DOHH2 (cell line): ENCODE results near the gene SYNGAP1.

Experiments
- H3F3A ChIP-seq: fragments of 200-600 bp; sonication (generic), shearing (Covaris generic); 2 replicates; pipeline ENCODE4 v1.6.0; 2016; ENCODE audit warnings: antibody characterized with exemption, mild to moderate bottlenecking; ENCODE audit not compliant: control insufficient read depth, insufficient read depth
- H3K27ac ChIP-seq: fragments of 200-600 bp; sonication (generic); 2 replicates; pipeline ENCODE4 v1.5.1; 2014; ENCODE audit warnings: low read depth, mild to moderate bottlenecking, low read length, moderate library complexity
- H3K27me3 ChIP-seq: fragments of 200-600 bp; sonication (generic); 2 replicates; pipeline ENCODE4 v1.6.1; 2014; ENCODE audit warnings: mild to moderate bottlenecking, low read length, mixed read lengths; ENCODE audit not compliant: control insufficient read depth
- H3K36me3 ChIP-seq: fragments of 200-600 bp; sonication (generic); 2 replicates; pipeline ENCODE4 v1.6.1; 2014; ENCODE audit warnings: mild to moderate bottlenecking, low read length, moderate library complexity, mixed read lengths; ENCODE audit not compliant: control insufficient read depth
- H3K4me1 ChIP-seq: fragments of 200-600 bp; sonication (generic); 2 replicates; pipeline ENCODE4 v1.6.1; 2014; ENCODE audit warnings: mild to moderate bottlenecking, low read length, mixed read lengths; ENCODE audit not compliant: control insufficient read depth
- H3K4me2 ChIP-seq: fragments of 200-600 bp; sonication (generic); 2 replicates; pipeline ENCODE4 v1.6.0; 2014; ENCODE audit warnings: mild to moderate bottlenecking, low read length, moderate library complexity
- H3K4me3 ChIP-seq: fragments of 200-600 bp; sonication (generic); 2 replicates; pipeline ENCODE4 v1.5.1; 2014; ENCODE audit warnings: mild to moderate bottlenecking, low read length, mixed read lengths
- H3K79me2 ChIP-seq: fragments of 200-600 bp; sonication (generic); 2 replicates; pipeline ENCODE4 v1.6.1; 2014; ENCODE audit warnings: mild to moderate bottlenecking, low read length, mixed read lengths; ENCODE audit not compliant: control insufficient read depth
- H3K9me2 ChIP-seq: fragments of 200-600 bp; sonication (generic); replicated peaks from 2 replicates; pipeline ENCODE4 v1.6.1; 2014; ENCODE audit warnings: mild to moderate bottlenecking, low read length, mixed read lengths; ENCODE audit not compliant: control insufficient read depth
- H3K9me3 ChIP-seq: fragments of 200-600 bp; sonication (generic); 2 replicates; pipeline ENCODE4 v1.6.1; 2014; ENCODE audit warnings: antibody characterized with exemption, low read length, mixed read lengths; ENCODE audit not compliant: control insufficient read depth, insufficient read depth
- H4K20me1 ChIP-seq: fragments of 200-600 bp; sonication (generic); 2 replicates; pipeline ENCODE4 v1.6.0; 2014; ENCODE audit warnings: low read depth, mild to moderate bottlenecking, antibody characterized with exemption, low read length, moderate library complexity; ENCODE audit not compliant: control insufficient read depth, insufficient read depth
- CTCF ChIP-seq: fragments of 200-600 bp; sonication (generic); IDR thresholded peaks from one replicate; pipeline ENCODE4 v1.5.1; 2014; ENCODE audit warnings: antibody characterized with exemption, mild to moderate bottlenecking, low read depth, low read length; ENCODE audit not compliant: poor library complexity, severe bottlenecking
- EZH2phosphoT487 ChIP-seq: fragments of 200-600 bp; sonication (generic); IDR thresholded peaks from 2 replicates; pipeline ENCODE4 v1.6.1; 2017; ENCODE audit warnings: borderline replicate concordance, mild to moderate bottlenecking, antibody characterized with exemption, low read length, moderate library complexity, mixed read lengths

Gene SYNGAP1

GRCh38 chr6:33425668-33426577, 6.1 kb downstream of the SYNGAP1 start:
- H3K4me1 ChIP-seq, result peaks cover 46% of the 10 kb centered on the region
- TF ChIP-seq CTCF (peak; percentile 72), EZH2phosphoT487 (no peak)
- H3K79me2 ChIP-seq, result peaks cover 44% of the 10 kb centered on the region

DNA sequence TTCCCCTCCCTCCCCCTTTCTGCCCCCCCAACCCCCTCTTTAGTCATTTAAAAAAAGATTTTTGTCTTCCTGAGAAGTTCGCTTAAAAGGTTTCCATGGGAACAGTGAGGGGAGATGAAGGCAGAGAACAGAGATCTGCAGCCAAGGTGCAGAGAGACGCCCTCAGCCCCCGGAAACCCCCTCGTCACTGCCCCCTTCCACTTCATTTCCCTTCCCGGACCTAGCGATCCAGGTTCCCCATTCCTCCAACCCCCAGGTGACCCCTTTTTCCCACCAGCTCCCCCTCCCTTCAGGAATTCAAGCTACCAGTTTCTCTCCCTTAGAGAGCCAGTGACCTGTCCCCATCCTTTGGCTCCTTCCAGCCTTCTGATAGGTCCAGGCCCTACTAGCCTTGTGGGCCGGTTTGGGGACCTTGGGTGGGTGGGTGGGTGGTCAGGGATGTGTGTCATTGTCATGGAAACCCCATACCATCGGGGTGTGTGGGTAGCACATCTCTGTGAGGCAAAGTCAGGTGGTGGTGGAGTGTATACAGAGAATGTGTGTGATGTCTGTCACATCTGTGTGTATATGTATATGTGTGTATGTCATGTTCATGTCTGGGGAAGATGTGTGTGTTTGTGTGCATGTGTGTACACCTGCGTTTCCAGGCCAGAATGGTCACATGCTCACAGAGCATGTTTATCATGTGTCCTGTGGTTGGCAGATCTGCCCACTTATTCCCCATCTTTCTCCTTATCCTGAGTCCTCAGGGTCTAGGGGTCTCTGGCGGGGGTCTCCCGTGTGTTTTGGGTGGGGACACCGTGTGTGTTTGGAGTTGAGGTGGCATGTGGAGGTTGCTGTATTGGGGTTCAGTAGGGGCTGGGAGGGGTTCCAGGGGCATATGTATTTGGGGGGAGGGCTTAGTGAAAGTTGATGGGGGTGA, 7.0 kb downstream of the SYNGAP1 start:
- Histone ChIP-seq H3K27ac (peak overlapping the region; percentile 91), H3K79me2 (peaks cover 52% of the 10 kb centered on the region), H3F3A (peaks cover 35% of the 10 kb centered on the region), H4K20me1 (no peaks in the 10 kb centered on the region), H3K4me3 (peak overlapping the region; percentile 81), H3K4me1 (peaks cover 56% of the 10 kb centered on the region), H3K9me3 (no peaks in the 10 kb centered on the region), H3K36me3 (no peaks in the 10 kb centered on the region), H3K4me2 (peak overlapping the region; percentile 93), H3K27me3 (0 out of 2 replicates have a peak, but pooled peaks cover 2% of the 10 kb centered on the region), H3K9me2 (no peaks in the 10 kb centered on the region)
- no peak for TF ChIP-seq EZH2phosphoT487
- TF ChIP-seq CTCF, result no peak

More at GRCh38 chr6:33425668-33426577, 6.1 kb downstream of the SYNGAP1 start:
- Histone ChIP-seq H3K4me3 (peak overlapping the region; percentile 81), H3K27ac (peak overlapping the region; percentile 91), H3K9me2 (no peaks in the 10 kb centered on the region), H4K20me1 (no peaks in the 10 kb centered on the region), H3K27me3 (peaks cover 5% of the 10 kb centered on the region; the same call in 1 of the 2 replicates), H3K36me3 (no peaks in the 10 kb centered on the region), H3K9me3 (no peaks in the 10 kb centered on the region), H3F3A (peaks cover 37% of the 10 kb centered on the region), H3K4me2 (peak overlapping the region; percentile 93)

DNA sequence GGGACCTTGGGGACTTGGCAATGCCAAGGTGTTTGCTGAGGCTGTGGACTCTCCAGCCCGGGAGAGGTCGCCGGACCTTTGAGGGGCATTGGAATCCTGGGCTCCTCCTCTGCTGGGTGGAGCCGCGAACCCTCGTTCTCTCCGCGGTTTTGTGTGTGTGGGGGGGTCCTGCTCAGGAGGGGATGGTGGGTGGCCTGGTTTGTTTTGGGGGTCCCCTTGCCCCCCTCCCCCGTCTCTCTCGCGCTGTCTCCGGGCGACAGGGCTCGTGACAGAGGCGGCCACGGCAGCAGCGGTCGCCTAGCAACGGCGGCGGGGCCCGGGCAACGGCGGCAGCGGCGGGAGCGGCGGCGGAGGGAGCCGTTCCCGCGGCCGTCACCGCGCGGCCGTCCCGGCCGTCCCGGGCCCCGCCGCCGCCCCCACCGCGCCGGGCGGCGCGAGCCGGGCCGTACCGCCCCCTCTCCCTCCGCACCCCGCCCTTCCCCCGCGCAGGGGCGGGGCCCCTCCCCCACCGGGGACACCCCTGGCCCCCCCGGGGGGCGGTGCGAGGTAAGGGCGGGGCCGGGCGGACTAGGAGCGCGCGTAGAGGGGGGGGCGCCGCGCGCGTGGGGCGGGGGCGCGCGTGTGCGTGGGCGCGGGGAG, 7.8 kb downstream of the SYNGAP1 start:
- Histone ChIP-seq H3K36me3 (peaks cover 2% of the 10 kb centered on the region; the same call in 1 of the 2 replicates), H3K27ac (peak overlapping the region; percentile 91), H3K4me1 (peaks cover 64% of the 10 kb centered on the region), H3K9me2 (no peaks in the 10 kb centered on the region), H3K27me3 (0 out of 2 replicates have a peak, but pooled peaks cover 2% of the 10 kb centered on the region), H3K4me3 (peak overlapping the region; percentile 81), H3K4me2 (peak overlapping the region; percentile 97), H3K9me3 (no peaks in the 10 kb centered on the region), H3K79me2 (peaks cover 57% of the 10 kb centered on the region), H3F3A (peaks cover 33% of the 10 kb centered on the region), H4K20me1 (no peaks in the 10 kb centered on the region)
- TF ChIP-seq CTCF, result no peak
